ENCODE measurements around the gene PLXDC2.
A peak's percentile ranks its signal among the peaks of the same experiment; 100 is the strongest.

The PLXDC2 gene

GRCh38 chr10:20267734-20268133 is 451.5 kb downstream of the PLXDC2 start:
- DNase-seq = no peak

- no peak for DNase-seq
Measured at GRCh38 chr10:20271490-20271889, 455.3 kb downstream of the PLXDC2 start.

- no peak for DNase-seq
Measured at GRCh38 chr10:20272608-20273007, 456.4 kb downstream of the PLXDC2 start.

- DNase-seq = peak in 1 of 51 donors; percentile 3
Measured at GRCh38 chr10:20274571-20274970, 458.3 kb downstream of the PLXDC2 start.

GRCh38 chr10:20276127-20276979 is 460.1 kb downstream of the PLXDC2 start:
- DNase-seq = peak in 7 of 51 donors; percentile 2 to 48 (median 4)

GRCh38 chr10:20277820-20278219 is 461.6 kb downstream of the PLXDC2 start:
- DNase-seq = no peak

- DNase-seq = no peak
Measured at GRCh38 chr10:20281579-20281978, 465.3 kb downstream of the PLXDC2 start.

GRCh38 chr10:20287586-20287985 is 471.4 kb downstream of the PLXDC2 start:
- peak in 2 of 51 donors; percentile 3 to 6 for DNase-seq

GRCh38 chr10:20288060-20288459 is 471.8 kb downstream of the PLXDC2 start:
- peak in 18 of 51 donors; percentile 4 to 74 (median 28) for DNase-seq

GRCh38 chr10:20289070-20289828 is 473.0 kb downstream of the PLXDC2 start:
- DNase-seq = no peak

GRCh38 chr10:20298417-20298816 is 482.2 kb downstream of the PLXDC2 start:
- DNase-seq = no peak

- no peak for DNase-seq
Measured at GRCh38 chr10:20299034-20299736, 483.0 kb downstream of the PLXDC2 start.

- no peak for DNase-seq
Measured at GRCh38 chr10:20300735-20301134, 484.5 kb downstream of the PLXDC2 start.

GRCh38 chr10:20302033-20302432 is 485.8 kb downstream of the PLXDC2 start:
- DNase-seq = no peak

GRCh38 chr10:20303453-20304152 is 487.4 kb downstream of the PLXDC2 start:
- DNase-seq = no peak

- no peak for DNase-seq
Measured at GRCh38 chr10:20313665-20314064, 497.4 kb downstream of the PLXDC2 start.

- DNase-seq = no peak
Measured at GRCh38 chr10:20314431-20314830, 498.2 kb downstream of the PLXDC2 start.

GRCh38 chr10:20327954-20328353 is 511.7 kb downstream of the PLXDC2 start:
- no peak for DNase-seq

- DNase-seq = no peak
Measured at GRCh38 chr10:20330246-20330645, 514.0 kb downstream of the PLXDC2 start.

GRCh38 chr10:20334559-20334958 is 518.3 kb downstream of the PLXDC2 start:
- DNase-seq = no peak

Measured in hypothalamus (tissue), 51 donors.